ENCODE results near the gene UFD1.

The UFD1 gene

GRCh38 chr22:19515654-19516377 lies 36.8 kb upstream of the UFD1 start:
- Histone ChIP-seq H3K27me3 (replicated peaks; ENCODE audit: control insufficient read depth, insufficient read depth, low read length, poor library complexity, severe bottlenecking) (no peaks in the 10 kb centered on the region), H3K36me3 (ENCODE audit: control insufficient read depth, insufficient read depth, low read length) (no peaks in the 10 kb centered on the region), H3K4me3 (ENCODE audit: insufficient read depth, low read depth, low read length, poor library complexity, severe bottlenecking) (no peak overlapping the region), H3K4me1 (ENCODE audit: control insufficient read depth, insufficient read depth, low read length, poor library complexity, severe bottlenecking) (no peaks in the 10 kb centered on the region), H3K27ac (ENCODE audit: insufficient read depth, low read length, poor library complexity, severe bottlenecking) (no peak overlapping the region), H3K9me3 (ENCODE audit: control insufficient read depth, low read length) (peaks cover 5% of the 10 kb centered on the region)
- DNase-seq: no peak

- peaks cover 5% of the 10 kb centered on the region for H3K9me3 ChIP-seq (ENCODE audit: control insufficient read depth, low read length)
- DNase-seq: no peak
- no peak overlapping the region for H3K4me3 ChIP-seq (ENCODE audit: insufficient read depth, low read depth, low read length, poor library complexity, severe bottlenecking)
- H3K36me3 ChIP-seq (ENCODE audit: control insufficient read depth, insufficient read depth, low read length): no peaks in the 10 kb centered on the region
- no peaks in the 10 kb centered on the region for H3K4me1 ChIP-seq (ENCODE audit: control insufficient read depth, insufficient read depth, low read length, poor library complexity, severe bottlenecking)
- no peaks in the 10 kb centered on the region for H3K27me3 ChIP-seq (replicated peaks; ENCODE audit: control insufficient read depth, insufficient read depth, low read length, poor library complexity, severe bottlenecking)
- no peak overlapping the region for H3K27ac ChIP-seq (ENCODE audit: insufficient read depth, low read length, poor library complexity, severe bottlenecking)
Observed at GRCh38 chr22:19514831-19515565, 36.0 kb upstream of the UFD1 start.

- Histone ChIP-seq H3K27ac (ENCODE audit: insufficient read depth, low read length, poor library complexity, severe bottlenecking) (no peak overlapping the region), H3K36me3 (ENCODE audit: control insufficient read depth, insufficient read depth, low read length) (no peaks in the 10 kb centered on the region), H3K4me3 (ENCODE audit: insufficient read depth, low read depth, low read length, poor library complexity, severe bottlenecking) (no peak overlapping the region), H3K4me1 (ENCODE audit: control insufficient read depth, insufficient read depth, low read length, poor library complexity, severe bottlenecking) (no peaks in the 10 kb centered on the region), H3K9me3 (ENCODE audit: control insufficient read depth, low read length) (peaks cover 5% of the 10 kb centered on the region), H3K27me3 (replicated peaks; ENCODE audit: control insufficient read depth, insufficient read depth, low read length, poor library complexity, severe bottlenecking) (no peaks in the 10 kb centered on the region)
- DNase-seq: no peak
Observed at GRCh38 chr22:19513823-19514222, 34.8 kb upstream of the UFD1 start.

- Histone ChIP-seq H3K27ac (ENCODE audit: insufficient read depth, low read length, poor library complexity, severe bottlenecking) (no peak overlapping the region), H3K36me3 (ENCODE audit: control insufficient read depth, insufficient read depth, low read length) (no peaks in the 10 kb centered on the region), H3K4me3 (ENCODE audit: insufficient read depth, low read depth, low read length, poor library complexity, severe bottlenecking) (no peak overlapping the region), H3K9me3 (ENCODE audit: control insufficient read depth, low read length) (peaks cover 5% of the 10 kb centered on the region), H3K4me1 (ENCODE audit: control insufficient read depth, insufficient read depth, low read length, poor library complexity, severe bottlenecking) (no peaks in the 10 kb centered on the region), H3K27me3 (replicated peaks; ENCODE audit: control insufficient read depth, insufficient read depth, low read length, poor library complexity, severe bottlenecking) (no peaks in the 10 kb centered on the region)
- DNase-seq: no peak
Observed at GRCh38 chr22:19510919-19511341, 31.9 kb upstream of the UFD1 start.

GRCh38 chr22:19509923-19510322 lies 30.9 kb upstream of the UFD1 start:
- H3K36me3 ChIP-seq (ENCODE audit: control insufficient read depth, insufficient read depth, low read length): no peaks in the 10 kb centered on the region
- no peak for DNase-seq

GRCh38 chr22:19509191-19509590 lies 30.2 kb upstream of the UFD1 start:
- H3K9me3 ChIP-seq (ENCODE audit: control insufficient read depth, low read length): peaks cover 5% of the 10 kb centered on the region
- H3K27me3 ChIP-seq (replicated peaks; ENCODE audit: control insufficient read depth, insufficient read depth, low read length, poor library complexity, severe bottlenecking): no peaks in the 10 kb centered on the region
- no peak for DNase-seq
- H3K27ac ChIP-seq (ENCODE audit: insufficient read depth, low read length, poor library complexity, severe bottlenecking): no peak overlapping the region
- H3K36me3 ChIP-seq (ENCODE audit: control insufficient read depth, insufficient read depth, low read length): no peaks in the 10 kb centered on the region
- H3K4me1 ChIP-seq (ENCODE audit: control insufficient read depth, insufficient read depth, low read length, poor library complexity, severe bottlenecking): no peaks in the 10 kb centered on the region
- no peak overlapping the region for H3K4me3 ChIP-seq (ENCODE audit: insufficient read depth, low read depth, low read length, poor library complexity, severe bottlenecking)

More at GRCh38 chr22:19509923-19510322, 30.9 kb upstream of the UFD1 start:
- H3K4me1 ChIP-seq (ENCODE audit: control insufficient read depth, insufficient read depth, low read length, poor library complexity, severe bottlenecking): no peaks in the 10 kb centered on the region
- no peak overlapping the region for H3K27ac ChIP-seq (ENCODE audit: insufficient read depth, low read length, poor library complexity, severe bottlenecking)
- peaks cover 5% of the 10 kb centered on the region for H3K9me3 ChIP-seq (ENCODE audit: control insufficient read depth, low read length)
- H3K27me3 ChIP-seq (replicated peaks; ENCODE audit: control insufficient read depth, insufficient read depth, low read length, poor library complexity, severe bottlenecking): no peaks in the 10 kb centered on the region
- no peak overlapping the region for H3K4me3 ChIP-seq (ENCODE audit: insufficient read depth, low read depth, low read length, poor library complexity, severe bottlenecking)

GRCh38 chr22:19508024-19508776 lies 29.2 kb upstream of the UFD1 start:
- H3K36me3 ChIP-seq (ENCODE audit: control insufficient read depth, insufficient read depth, low read length): no peaks in the 10 kb centered on the region

GRCh38 chr22:19507534-19507861 lies 28.5 kb upstream of the UFD1 start:
- no peak overlapping the region for H3K4me3 ChIP-seq (ENCODE audit: insufficient read depth, low read depth, low read length, poor library complexity, severe bottlenecking)
- H3K36me3 ChIP-seq (ENCODE audit: control insufficient read depth, insufficient read depth, low read length): no peaks in the 10 kb centered on the region
- no peak for DNase-seq
- no peaks in the 10 kb centered on the region for H3K27me3 ChIP-seq (replicated peaks; ENCODE audit: control insufficient read depth, insufficient read depth, low read length, poor library complexity, severe bottlenecking)
- H3K27ac ChIP-seq (ENCODE audit: insufficient read depth, low read length, poor library complexity, severe bottlenecking): no peak overlapping the region
- H3K4me1 ChIP-seq (ENCODE audit: control insufficient read depth, insufficient read depth, low read length, poor library complexity, severe bottlenecking): no peaks in the 10 kb centered on the region
- no peaks in the 10 kb centered on the region for H3K9me3 ChIP-seq (ENCODE audit: control insufficient read depth, low read length)

More at GRCh38 chr22:19508024-19508776, 29.2 kb upstream of the UFD1 start:
- H3K27ac ChIP-seq (ENCODE audit: insufficient read depth, low read length, poor library complexity, severe bottlenecking): no peak overlapping the region
- no peak for DNase-seq
- no peaks in the 10 kb centered on the region for H3K27me3 ChIP-seq (replicated peaks; ENCODE audit: control insufficient read depth, insufficient read depth, low read length, poor library complexity, severe bottlenecking)
- H3K4me1 ChIP-seq (ENCODE audit: control insufficient read depth, insufficient read depth, low read length, poor library complexity, severe bottlenecking): no peaks in the 10 kb centered on the region
- no peak overlapping the region for H3K4me3 ChIP-seq (ENCODE audit: insufficient read depth, low read depth, low read length, poor library complexity, severe bottlenecking)
- no peaks in the 10 kb centered on the region for H3K9me3 ChIP-seq (ENCODE audit: control insufficient read depth, low read length)

GRCh38 chr22:19506212-19506611 lies 27.2 kb upstream of the UFD1 start:
- Histone ChIP-seq H3K4me1 (ENCODE audit: control insufficient read depth, insufficient read depth, low read length, poor library complexity, severe bottlenecking) (no peaks in the 10 kb centered on the region), H3K4me3 (ENCODE audit: insufficient read depth, low read depth, low read length, poor library complexity, severe bottlenecking) (no peak overlapping the region), H3K9me3 (ENCODE audit: control insufficient read depth, low read length) (no peaks in the 10 kb centered on the region), H3K36me3 (ENCODE audit: control insufficient read depth, insufficient read depth, low read length) (no peaks in the 10 kb centered on the region), H3K27me3 (replicated peaks; ENCODE audit: control insufficient read depth, insufficient read depth, low read length, poor library complexity, severe bottlenecking) (no peaks in the 10 kb centered on the region), H3K27ac (ENCODE audit: insufficient read depth, low read length, poor library complexity, severe bottlenecking) (no peak overlapping the region)
- DNase-seq: no peak

GRCh38 chr22:19505735-19506126 lies 26.7 kb upstream of the UFD1 start:
- no peaks in the 10 kb centered on the region for H3K27me3 ChIP-seq (replicated peaks; ENCODE audit: control insufficient read depth, insufficient read depth, low read length, poor library complexity, severe bottlenecking)
- H3K36me3 ChIP-seq (ENCODE audit: control insufficient read depth, insufficient read depth, low read length): no peaks in the 10 kb centered on the region
- no peak overlapping the region for H3K4me3 ChIP-seq (ENCODE audit: insufficient read depth, low read depth, low read length, poor library complexity, severe bottlenecking)

More at GRCh38 chr22:19505735-19506126, 26.7 kb upstream of the UFD1 start:
- H3K9me3 ChIP-seq (ENCODE audit: control insufficient read depth, low read length): no peaks in the 10 kb centered on the region
- no peaks in the 10 kb centered on the region for H3K4me1 ChIP-seq (ENCODE audit: control insufficient read depth, insufficient read depth, low read length, poor library complexity, severe bottlenecking)
- no peak for DNase-seq
- no peak overlapping the region for H3K27ac ChIP-seq (ENCODE audit: insufficient read depth, low read length, poor library complexity, severe bottlenecking)
